Stimulated activated effector memory CD8-positive, alpha-beta T cell treated with anti-CD3 and anti-CD28 coated beads, Interleukin-12 subunit alpha, Interleukin-12 subunit beta, amount 100 ng/mL, for 72 hours (primary cell): Measurements from ENCODE around the gene ENAH.
A peak's percentile ranks its signal among the peaks of the same experiment; 100 is the strongest.
"Not testable (repeated sequence)": the region's sequence is repeated elsewhere in the genome, so short reads cannot be mapped to it uniquely, and the experiment has no call there.

Experiments
- ATAC-seq: fragments of 150-1000 bp; cut with Tn5 transposase; 2 replicates; pipeline ENCODE4 v1.10.0; 2021
- DNase-seq, 2 donors: peaks; one replicate each; pipeline ENCODE4 v3.0.0; 2021 to 2022; ENCODE audit warnings: low spot score in 2 of 2
- H3K27ac Mint-ChIP-seq: one replicate; pipeline ENCODE4 v1.8.0; 2022; ENCODE audit warnings: mild to moderate bottlenecking, mixed read lengths
- H3K36me3 Mint-ChIP-seq: one replicate; pipeline ENCODE4 v1.8.0; 2022; ENCODE audit warnings: mild to moderate bottlenecking, mixed read lengths
- H3K4me1 Mint-ChIP-seq: one replicate; pipeline ENCODE4 v1.8.0; 2022; ENCODE audit warnings: mixed read lengths
- H3K4me3 Mint-ChIP-seq: one replicate; pipeline ENCODE4 v1.8.0; 2022; ENCODE audit warnings: mild to moderate bottlenecking, mixed read lengths
- H3K9me3 Mint-ChIP-seq: one replicate; pipeline ENCODE4 v1.8.0; 2022; ENCODE audit warnings: mixed read lengths

Gene ENAH

GRCh38 chr1:225658041-225658440 lies 5.1 kb upstream of the ENAH start:
- Mint-ChIP-seq H3K4me3 (no peak overlapping the region), H3K9me3 (no peaks in the 10 kb centered on the region), H3K36me3 (peaks cover 6% of the 10 kb centered on the region), H3K27ac (no peak overlapping the region), H3K4me1 (peaks cover 6% of the 10 kb centered on the region)
- DNase-seq, result no peak
- no peak for ATAC-seq

- no peaks in the 10 kb centered on the region for H3K9me3 Mint-ChIP-seq
These were observed 4.6 kb upstream of the ENAH start for GRCh38 chr1:225657462-225657989.

GRCh38 chr1:225656259-225656655 lies 3.3 kb upstream of the ENAH start:
- ATAC-seq, H3K4me3 Mint-ChIP-seq, H3K9me3 Mint-ChIP-seq: not testable (repeated sequence)

More at GRCh38 chr1:225657462-225657989, 4.6 kb upstream of the ENAH start:
- DNase-seq (no peak), ATAC-seq (no peak)
- Mint-ChIP-seq H3K27ac (no peak overlapping the region), H3K4me1 (peaks cover 7% of the 10 kb centered on the region), H3K36me3 (peaks cover 6% of the 10 kb centered on the region), H3K4me3 (no peak overlapping the region)

GRCh38 chr1:225655509-225656258 lies 2.8 kb upstream of the ENAH start:
- peaks cover 15% of the 10 kb centered on the region for H3K4me1 Mint-ChIP-seq
- no peak for ATAC-seq
- H3K27ac Mint-ChIP-seq, result no peak overlapping the region
- no peaks in the 10 kb centered on the region for H3K9me3 Mint-ChIP-seq
- H3K36me3 Mint-ChIP-seq, result peaks cover 6% of the 10 kb centered on the region
- no peak overlapping the region for H3K4me3 Mint-ChIP-seq
- DNase-seq, result no peak

More at GRCh38 chr1:225656259-225656655, 3.3 kb upstream of the ENAH start:
- not testable (repeated sequence) for H3K27ac Mint-ChIP-seq, H3K36me3 Mint-ChIP-seq, DNase-seq
- peaks cover 15% of the 10 kb centered on the region for H3K4me1 Mint-ChIP-seq

- ATAC-seq (no peak), DNase-seq (no peak)
- peaks cover 15% of the 10 kb centered on the region for H3K4me1 Mint-ChIP-seq
- no peak overlapping the region for H3K4me3 Mint-ChIP-seq
- peaks cover 6% of the 10 kb centered on the region for H3K36me3 Mint-ChIP-seq
- no peaks in the 10 kb centered on the region for H3K9me3 Mint-ChIP-seq
- no peak overlapping the region for H3K27ac Mint-ChIP-seq
These were observed 2.0 kb upstream of the ENAH start for GRCh38 chr1:225654688-225655508.

- DNase-seq, result no peak
- Mint-ChIP-seq H3K9me3 (no peaks in the 10 kb centered on the region), H3K4me1 (peaks cover 15% of the 10 kb centered on the region), H3K27ac (peak overlapping the region; percentile 74), H3K36me3 (peaks cover 6% of the 10 kb centered on the region), H3K4me3 (peak overlapping the region; percentile 80)
- no peak for ATAC-seq
These were observed 1.3 kb upstream of the ENAH start for GRCh38 chr1:225654277-225654597.

GRCh38 chr1:225653463-225654276 lies 747 bp upstream of the ENAH start:
- ATAC-seq (peak; percentile 66), DNase-seq (peak in 1 of 2 donors; percentile 4)
- Mint-ChIP-seq H3K4me3 (peak overlapping the region; percentile 80), H3K36me3 (peaks cover 6% of the 10 kb centered on the region), H3K4me1 (peaks cover 15% of the 10 kb centered on the region), H3K9me3 (no peaks in the 10 kb centered on the region), H3K27ac (peak overlapping the region; percentile 74)

GRCh38 chr1:225651872-225652728 lies 823 bp downstream of the ENAH start:
- no peak for DNase-seq
- no peak overlapping the region for H3K27ac Mint-ChIP-seq
- H3K4me3 Mint-ChIP-seq, result peak overlapping the region; percentile 80
- H3K4me1 Mint-ChIP-seq, result peaks cover 15% of the 10 kb centered on the region
- H3K36me3 Mint-ChIP-seq, result peaks cover 6% of the 10 kb centered on the region
- H3K9me3 Mint-ChIP-seq, result no peaks in the 10 kb centered on the region
- no peak for ATAC-seq

- ATAC-seq, result no peak
These were observed 1.5 kb downstream of the ENAH start for GRCh38 chr1:225651376-225651871.

GRCh38 chr1:225650179-225650578 lies 2.7 kb downstream of the ENAH start:
- Mint-ChIP-seq H3K4me3 (no peak overlapping the region), H3K36me3 (peaks cover 6% of the 10 kb centered on the region), H3K27ac (no peak overlapping the region), H3K4me1 (peaks cover 15% of the 10 kb centered on the region), H3K9me3 (no peaks in the 10 kb centered on the region)
- ATAC-seq (no peak), DNase-seq (no peak)

More at GRCh38 chr1:225651376-225651871, 1.5 kb downstream of the ENAH start:
- DNase-seq, result no peak
- Mint-ChIP-seq H3K4me1 (peaks cover 15% of the 10 kb centered on the region), H3K4me3 (peak overlapping the region; percentile 80), H3K27ac (no peak overlapping the region), H3K9me3 (no peaks in the 10 kb centered on the region), H3K36me3 (peaks cover 6% of the 10 kb centered on the region)

- ATAC-seq (no peak), DNase-seq (no peak)
- H3K36me3 Mint-ChIP-seq, result no peaks in the 10 kb centered on the region
- no peak overlapping the region for H3K27ac Mint-ChIP-seq
- H3K4me3 Mint-ChIP-seq, result no peak overlapping the region
- H3K9me3 Mint-ChIP-seq, result no peaks in the 10 kb centered on the region
- H3K4me1 Mint-ChIP-seq, result no peaks in the 10 kb centered on the region
These were observed 7.6 kb downstream of the ENAH start for GRCh38 chr1:225645194-225645895.

GRCh38 chr1:225644666-225645065 lies 8.3 kb downstream of the ENAH start:
- ATAC-seq (no peak), DNase-seq (no peak)
- Mint-ChIP-seq H3K36me3 (no peaks in the 10 kb centered on the region), H3K9me3 (no peaks in the 10 kb centered on the region), H3K4me1 (no peaks in the 10 kb centered on the region), H3K4me3 (no peak overlapping the region), H3K27ac (no peak overlapping the region)

- Mint-ChIP-seq H3K4me3 (no peak overlapping the region), H3K9me3 (no peaks in the 10 kb centered on the region), H3K27ac (no peak overlapping the region), H3K4me1 (no peaks in the 10 kb centered on the region), H3K36me3 (no peaks in the 10 kb centered on the region)
- DNase-seq (no peak), ATAC-seq (no peak)
These were observed 10.7 kb downstream of the ENAH start for GRCh38 chr1:225642177-225642576.

- no peak overlapping the region for H3K4me3 Mint-ChIP-seq
These were observed 14.1 kb downstream of the ENAH start for GRCh38 chr1:225638853-225639252.

More at GRCh38 chr1:225638853-225639252, 14.1 kb downstream of the ENAH start:
- Mint-ChIP-seq H3K4me1 (no peaks in the 10 kb centered on the region), H3K36me3 (no peaks in the 10 kb centered on the region), H3K9me3 (no peaks in the 10 kb centered on the region), H3K27ac (no peak overlapping the region)
- no peak for DNase-seq
- ATAC-seq, result no peak
